H1 (cell line): ENCODE data around the gene RPS6KA2. TPM values are rescaled to one million over a fixed set of nuclear protein-coding genes. Genes with fewer than 3 reads are reported as not detected.

Experiments used
- CTCF ChIA-PET: fragments of 300-600 bp; sonication (Branson Sonifier 250); formaldehyde crosslinking; loops from one replicate; lab custom pipeline; 2021; ENCODE audit not compliant: partially characterized antibody; lab: Charles Lee
- POLR2A ChIA-PET: fragments of 300-600 bp; sonication (Branson Sonifier 250); formaldehyde crosslinking; loops from one replicate; lab custom pipeline; 2021; ENCODE audit warnings: inconsistent platforms; ENCODE audit not compliant: partially characterized antibody; lab: Charles Lee
- DNase-seq, 2 experiments: peaks; one replicate each; pipeline versions ENCODE4 v3.0.0 to v3.0.0-alpha.2; 2010 to 2022; ENCODE audit warnings: low spot score in 2 of 2, low read depth in 1 of 2, mixed read lengths in 1 of 2
- FAIRE-seq: peaks from 2 replicates; lab custom pipeline; 2011; peaks lifted over from hg19 to GRCh38; lab: Jason Lieb, UNC
- H2AFZ ChIP-seq: 2 replicates; pipeline ENCODE4 v1.8.1; 2012; ENCODE audit warnings: low read length, inconsistent platforms
- H2AK5ac ChIP-seq: 2 replicates; pipeline ENCODE4 v1.6.1; 2013; ENCODE audit warnings: low read depth, low read length
- H2BK120ac ChIP-seq: replicated peaks from 2 replicates; pipeline ENCODE3; 2013; ENCODE audit warnings: low read depth, low read length, inconsistent platforms
- H2BK12ac ChIP-seq: 2 replicates; pipeline ENCODE4 v1.6.1; 2013; ENCODE audit warnings: low read depth, low read length
- H2BK15ac ChIP-seq: 2 replicates; pipeline ENCODE4 v1.6.1; 2013; ENCODE audit warnings: low read length
- H2BK20ac ChIP-seq: 2 replicates; pipeline ENCODE4 v1.6.1; 2013; ENCODE audit warnings: low read length
- H2BK5ac ChIP-seq: 2 replicates; pipeline ENCODE4 v1.6.1; 2013; ENCODE audit warnings: low read depth, low read length
- H3K14ac ChIP-seq: 2 replicates; pipeline ENCODE4 v1.6.1; 2013; ENCODE audit warnings: inconsistent platforms; ENCODE audit not compliant: insufficient read length
- H3K18ac ChIP-seq: 2 replicates; pipeline ENCODE4 v1.6.1; 2013; ENCODE audit warnings: low read length; ENCODE audit errors: extremely low read depth
- H3K23ac ChIP-seq: 2 replicates; pipeline ENCODE4 v1.6.1; 2013; ENCODE audit warnings: inconsistent platforms; ENCODE audit not compliant: insufficient read length
- H3K23me2 ChIP-seq: 2 replicates; pipeline ENCODE4 v1.6.1; 2013; ENCODE audit warnings: low read depth, low read length
- H3K27ac ChIP-seq: 2 replicates; pipeline ENCODE4 v1.6.1; 2011; ENCODE audit warnings: low read depth, low read length, inconsistent platforms
- H3K27me3 ChIP-seq, 4 experiments: replicated peaks in 1 of 4; 1 replicate in 1 of 4; 2 replicates in 3 of 4; pipeline versions ENCODE4 v1.6.1 to v1.8.1; 2011 to 2013; ENCODE audit warnings: low read length in 3 of 4, mild to moderate bottlenecking in 3 of 4, inconsistent platforms in 2 of 4, mixed read lengths in 2 of 4, moderate library complexity in 1 of 4; ENCODE audit not compliant: control insufficient read depth in 3 of 4, insufficient read depth in 3 of 4; ENCODE audit errors: extremely low read depth in 1 of 4
- H3K36me3 ChIP-seq, 4 experiments: 2 replicates each; pipeline versions ENCODE4 v1.6.1 to v1.8.1; 2011 to 2013; ENCODE audit warnings: mild to moderate bottlenecking in 4 of 4, low read length in 3 of 4, moderate library complexity in 2 of 4, control low read depth in 1 of 4, inconsistent platforms in 1 of 4; ENCODE audit not compliant: insufficient read depth in 4 of 4, control insufficient read depth in 2 of 4
- H3K4ac ChIP-seq: replicated peaks from 2 replicates; pipeline ENCODE3; 2013; ENCODE audit warnings: low read length, low read depth, mixed read lengths, inconsistent platforms; ENCODE audit not compliant: insufficient read length
- H3K4me1 ChIP-seq, 4 experiments: replicated peaks in 1 of 4; 1 replicate in 1 of 4; 2 replicates in 3 of 4; pipeline versions ENCODE4 v1.6.1 to v1.8.1; 2011 to 2013; ENCODE audit warnings: low read length in 3 of 4, inconsistent platforms in 2 of 4, mixed read lengths in 1 of 4; ENCODE audit not compliant: insufficient read depth in 4 of 4, control insufficient read depth in 3 of 4
- H3K4me2 ChIP-seq, 2 experiments: 2 replicates each; pipeline versions ENCODE4 v1.6.1 to v1.8.1; 2011 to 2013; ENCODE audit warnings: low read depth in 2 of 2, low read length in 2 of 2, control low read depth in 1 of 2, inconsistent platforms in 1 of 2, mild to moderate bottlenecking in 1 of 2; ENCODE audit not compliant: insufficient read depth in 1 of 2
- H3K4me3 ChIP-seq, 4 experiments: fragments of 200-600, 300-600 bp in 1 of 4; sonication (generic), shearing (Covaris generic), sonication (Bioruptor Twin) in 1 of 4; 2 replicates each; pipeline versions ENCODE4 v1.5.1 to v1.8.1; 2011 to 2016; ENCODE audit warnings: low read length in 4 of 4, low read depth in 3 of 4, control low read depth in 2 of 4, inconsistent platforms in 2 of 4, mild to moderate bottlenecking in 2 of 4, mixed read lengths in 1 of 4, moderate library complexity in 1 of 4; ENCODE audit not compliant: insufficient read depth in 2 of 4; ENCODE audit errors: extremely low read depth in 1 of 4
- H3K56ac ChIP-seq: replicated peaks from 2 replicates; pipeline ENCODE3; 2013; ENCODE audit warnings: low read depth, mild to moderate bottlenecking, mixed read lengths, low read length, inconsistent platforms; ENCODE audit not compliant: insufficient read length
- H3K79me1 ChIP-seq: 2 replicates; pipeline ENCODE4 v1.6.1; 2013; ENCODE audit warnings: low read depth, low read length, control low read depth
- H3K79me2 ChIP-seq, 2 experiments: 2 replicates each; pipeline versions ENCODE4 v1.6.1 to v1.8.1; 2012 to 2013; ENCODE audit warnings: low read length in 2 of 2, mild to moderate bottlenecking in 2 of 2, inconsistent platforms in 1 of 2; ENCODE audit not compliant: insufficient read depth in 2 of 2, control insufficient read depth in 1 of 2
- H3K9ac ChIP-seq, 4 experiments: replicated peaks in 1 of 4; 1 replicate in 1 of 4; 2 replicates in 3 of 4; pipeline versions ENCODE4 v1.6.1 to v1.8.1; 2011 to 2013; ENCODE audit warnings: low read depth in 3 of 4, low read length in 3 of 4, control low read depth in 2 of 4, mild to moderate bottlenecking in 2 of 4, moderate library complexity in 2 of 4, inconsistent platforms in 1 of 4; ENCODE audit errors: extremely low read depth in 1 of 4
- H3K9me3 ChIP-seq, 2 experiments: 2 replicates each; pipeline versions ENCODE4 v1.6.1 to v1.8.1; 2012 to 2013; ENCODE audit warnings: mild to moderate bottlenecking in 2 of 2, moderate library complexity in 2 of 2, control low read depth in 1 of 2, inconsistent platforms in 1 of 2, low read depth in 1 of 2, low read length in 1 of 2, mixed read lengths in 1 of 2; ENCODE audit not compliant: insufficient read depth in 2 of 2
- H4K20me1 ChIP-seq, 2 experiments: replicated peaks in 1 of 2; 2 replicates each; pipeline versions ENCODE3 to v1.8.1; 2011 to 2013; ENCODE audit warnings: inconsistent platforms in 2 of 2, low read length in 2 of 2, mild to moderate bottlenecking in 1 of 2; ENCODE audit not compliant: insufficient read depth in 2 of 2, control insufficient read depth in 1 of 2
- H4K5ac ChIP-seq: 2 replicates; pipeline ENCODE4 v1.6.1; 2013; ENCODE audit warnings: low read length, low read depth, mixed read lengths, inconsistent platforms; ENCODE audit not compliant: insufficient read length
- H4K8ac ChIP-seq: 2 replicates; pipeline ENCODE4 v1.8.0; 2013; ENCODE audit warnings: mild to moderate bottlenecking, moderate library complexity, low read length, inconsistent platforms; ENCODE audit not compliant: insufficient read depth; ENCODE audit errors: extremely low read depth
- H4K91ac ChIP-seq: replicated peaks from 2 replicates; pipeline ENCODE3; 2013; ENCODE audit warnings: low read length, mixed read lengths, inconsistent platforms; ENCODE audit not compliant: insufficient read length
- KDM1A ChIP-seq: fragments of 200-600, 300-600 bp; sonication (generic); IDR thresholded peaks from 2 replicates; pipeline ENCODE4 v1.7.1; 2016; ENCODE audit warnings: mild to moderate bottlenecking, low read length, borderline replicate concordance
- WGBS, 2 experiments: shearing (Covaris generic) in 1 of 2; methylation state at CpG; one replicate each; pipeline versions ENCODE4 v1.1.6 to v1.1.7; 2013 to 2015; ENCODE audit warnings: low lambda C conversion rate in 2 of 2, mixed read lengths in 2 of 2, inconsistent platforms in 1 of 2, low coverage in 1 of 2, missing lambda C conversion rate in 1 of 2; ENCODE audit not compliant: insufficient replicate concordance in 2 of 2, insufficient coverage in 1 of 2, insufficient read length in 1 of 2; ENCODE audit errors: extremely low coverage in 1 of 2, missing lambda C conversion rate in 1 of 2; 5-methylcytosine and 5-hydroxymethylcytosine counted together
- polyA plus RNA-seq, 7 experiments: library from polyadenylated mRNA; depleted of rRNA in 3 of 7; stranded (reverse) in 5 of 7; unstranded in 2 of 7; fragments of >200 nt in 5 of 7; fragments of 200-250 nt in 2 of 7; gene quantifications; 1 replicate in 5 of 7; 2 replicates in 1 of 7; 4 replicates in 1 of 7; pipeline versions ENCODE4 v1.2.1 to v1.2.3, GENCODE V29; 2011 to 2013; ENCODE audit warnings: missing spikeins in 2 of 7, mixed read lengths in 2 of 7
- total RNA-seq: library from RNA; stranded (reverse); fragmentation: NEBNext Ultra II Directional; extraction: Animal tissue kit (Norgen Biotek cat#: 25700); gene quantifications from 2 replicates; pipeline ENCODE4 v1.2.1, GENCODE V29; 2021

Gene RPS6KA2
- total and polyA plus RNA-seq, 2 of the 8 experiments (the other 6 are each of a cell fraction or from before 2014, with no cell fraction given): 8.8 to 25.7 TPM

GRCh38 chr6:166465003-166465399 is 162.1 kb downstream of the RPS6KA2 start:
- Histone ChIP-seq H4K91ac (no peak overlapping the region), H2AK5ac (no peak overlapping the region)
- CTCF ChIA-PET: interaction anchor here (0.7 to 1.5 kb wide), 5 partner anchors 9 to 26 kb away, joined by 3 to 4 read pairs (median 4); no protein-coding TSS in a partner anchor
- no peak for TF ChIP-seq KDM1A

More at GRCh38 chr6:166465003-166465399, 162.1 kb downstream of the RPS6KA2 start:
- no peak overlapping the region for H3K4ac ChIP-seq
- H2AFZ ChIP-seq: no peak overlapping the region
- WGBS, 2 experiments: 89% methylated on average over 5 of the region's 5 CpGs; no CpG with 5 or more reads in 1 of the 2 experiments
- no peak overlapping the region for H3K14ac ChIP-seq
- no peak overlapping the region for H3K4me3 ChIP-seq
- FAIRE-seq (no peak), DNase-seq (no peak)
- H3K79me1 ChIP-seq: no peaks in the 10 kb centered on the region
- H3K4me2 ChIP-seq: no peak overlapping the region
- no peak overlapping the region for H2BK12ac ChIP-seq
- H3K23me2 ChIP-seq: peaks cover 5% of the 10 kb centered on the region
- no peak overlapping the region for H4K8ac ChIP-seq
- H3K18ac ChIP-seq: no peak overlapping the region
- no peak overlapping the region for H3K56ac ChIP-seq
- no peak overlapping the region for H4K5ac ChIP-seq
- H2BK120ac ChIP-seq: no peak overlapping the region
- no peak overlapping the region for H3K23ac ChIP-seq
- H3K27ac ChIP-seq: no peak overlapping the region
- H3K9ac ChIP-seq: no peak overlapping the region
- no peaks in the 10 kb centered on the region for H3K27me3 ChIP-seq
- H3K36me3 ChIP-seq: peaks cover 0 to 6% (median 1%) of the 10 kb centered on the region in 4 experiments; a peak in 1 of 8 replicates
- H3K9me3 ChIP-seq: no peaks in the 10 kb centered on the region
- no peaks in the 10 kb centered on the region for H3K79me2 ChIP-seq
- H3K4me1 ChIP-seq: peaks cover 0 to 3% (median 1%) of the 10 kb centered on the region in 4 experiments; a peak in 1 of 7 replicates
- POLR2A ChIA-PET: no interaction called here
- no peak overlapping the region for H2BK20ac ChIP-seq
- no peak overlapping the region for H2BK5ac ChIP-seq
- H4K20me1 ChIP-seq: peaks cover 2 to 10% of the 10 kb centered on the region in 2 experiments
- H2BK15ac ChIP-seq: no peak overlapping the region
